OCI-LY1 (cell line): ENCODE results near the gene C2CD4D.

ENCODE experiments used
- EZH2 ChIP-seq: fragments of 200-600 bp; sonication (generic), shearing (Covaris generic); IDR thresholded peaks from 2 replicates; pipeline ENCODE4 v1.8.0; 2017; ENCODE audit warnings: borderline replicate concordance, mixed run types, mild to moderate bottlenecking, antibody characterized with exemption, low read length, moderate library complexity, mixed read lengths
- TF ChIP-seq, protein P1 (sequence below): fragments of 200-600 bp; sonication (generic), shearing (Covaris generic); IDR thresholded peaks from 2 replicates; pipeline ENCODE4 v1.5.1; 2017; ENCODE audit warnings: mild to moderate bottlenecking, antibody characterized with exemption, low read length, moderate library complexity, mixed read lengths

- no peak for TF ChIP-seq EZH2
- TF ChIP-seq, protein P1, sequence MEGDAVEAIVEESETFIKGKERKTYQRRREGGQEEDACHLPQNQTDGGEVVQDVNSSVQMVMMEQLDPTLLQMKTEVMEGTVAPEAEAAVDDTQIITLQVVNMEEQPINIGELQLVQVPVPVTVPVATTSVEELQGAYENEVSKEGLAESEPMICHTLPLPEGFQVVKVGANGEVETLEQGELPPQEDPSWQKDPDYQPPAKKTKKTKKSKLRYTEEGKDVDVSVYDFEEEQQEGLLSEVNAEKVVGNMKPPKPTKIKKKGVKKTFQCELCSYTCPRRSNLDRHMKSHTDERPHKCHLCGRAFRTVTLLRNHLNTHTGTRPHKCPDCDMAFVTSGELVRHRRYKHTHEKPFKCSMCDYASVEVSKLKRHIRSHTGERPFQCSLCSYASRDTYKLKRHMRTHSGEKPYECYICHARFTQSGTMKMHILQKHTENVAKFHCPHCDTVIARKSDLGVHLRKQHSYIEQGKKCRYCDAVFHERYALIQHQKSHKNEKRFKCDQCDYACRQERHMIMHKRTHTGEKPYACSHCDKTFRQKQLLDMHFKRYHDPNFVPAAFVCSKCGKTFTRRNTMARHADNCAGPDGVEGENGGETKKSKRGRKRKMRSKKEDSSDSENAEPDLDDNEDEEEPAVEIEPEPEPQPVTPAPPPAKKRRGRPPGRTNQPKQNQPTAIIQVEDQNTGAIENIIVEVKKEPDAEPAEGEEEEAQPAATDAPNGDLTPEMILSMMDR, result no peak
Observed at GRCh38 chr1:151887028-151887427, 47.4 kb upstream of the C2CD4D start.
